ENCODE results near the gene TTLL1.

- TF ChIP-seq JUNB (IDR thresholded peaks at IDR 0.05; ENCODE audit: unreplicated experiment) (no peak), CTCF (conservative IDR thresholded peaks at IDR 0.05; ENCODE audit: low read depth in 2 of 2) (no peak), REST (IDR thresholded peaks at IDR 0.05; ENCODE audit: unreplicated experiment) (no peak), CREB1 (CRISPR knock-in tag; IDR thresholded peaks at IDR 0.05; ENCODE audit: low read depth) (no peak), EZH2 (IDR thresholded peaks at IDR 0.05; ENCODE audit: low read depth, unreplicated experiment) (no peak), POLR2AphosphoS5 (IDR thresholded peaks at IDR 0.05; ENCODE audit: low read depth) (no peak), EZH2phosphoT487 (IDR thresholded peaks at IDR 0.05; ENCODE audit: unreplicated experiment) (no peak), NANOG (IDR thresholded peaks at IDR 0.05; ENCODE audit: borderline replicate concordance) (no peak), ETS1 (IDR thresholded peaks at IDR 0.05) (no peak), ZNF114 (CRISPR knock-in tag; IDR thresholded peaks at IDR 0.05) (no peak)
These were observed 47.0 kb downstream of the TTLL1 start for GRCh38 chr22:43042101-43042780.

Data from GM23338 (cell line).